ENCODE results near the gene CASP1. TPM values are rescaled to one million over a fixed set of nuclear protein-coding genes. Genes with fewer than 3 reads are reported as not detected.

The CASP1 gene
- total RNA-seq, 1 experiment from 2014 or later = 2.1 TPM

GRCh38 chr11:105003151-105003550, 31.8 kb downstream of the CASP1 start:
- Histone ChIP-seq H3K27ac (ENCODE audit: low read length) (no peak overlapping the region), H3K27me3 (ENCODE audit: control insufficient read depth, insufficient read depth, low read length) (no peaks in the 10 kb centered on the region), H3K36me3 (ENCODE audit: control insufficient read depth, insufficient read depth, low read length) (no peaks in the 10 kb centered on the region), H3K9me3 (ENCODE audit: control insufficient read depth, insufficient read depth, low read depth, low read length) (no peaks in the 10 kb centered on the region), H3K4me3 (ENCODE audit: low read depth in 2 of 2, low read length in 2 of 2) (no peak overlapping the region), H3K4me1 (ENCODE audit: control insufficient read depth, insufficient read depth, low read length) (no peaks in the 10 kb centered on the region)
- DNase-seq (ENCODE audit: low read depth, low spot score) (no peak), ATAC-seq (no peak)
- ChIA-PET CTCF (no interaction called here), POLR2A (no interaction called here)
- TF ChIP-seq POLR2AphosphoS5 (IDR thresholded peaks at IDR 0.05; ENCODE audit: low read depth, low read length) (no peak), SIN3A (IDR thresholded peaks at IDR 0.05; ENCODE audit: borderline replicate concordance, insufficient read depth, low read depth, low read length) (no peak), CTCF (IDR thresholded peaks at IDR 0.05) (no peak), TCF7L2 (IDR thresholded peaks at IDR 0.05; ENCODE audit: low read depth, low read length) (no peak), REST (IDR thresholded peaks at IDR 0.05; ENCODE audit: insufficient read depth in 1 of 2, low read depth in 2 of 2, low read length in 1 of 2) (no peak)
- intact Hi-C loops (cut with micrococcal nuclease; ENCODE audit: unreplicated experiment) (no loop called here), in situ Hi-C loops (cut with HindIII; ENCODE audit: low pct_unique_long_range_greater_than_20kb, low sequenced_read_pairs) (no loop called here)
- no TSS peak for BruUV-seq (replicated peaks)

- ATAC-seq = no peak
- peak; percentile 8 for DNase-seq (ENCODE audit: low read depth, low spot score)
- TF ChIP-seq REST (IDR thresholded peaks at IDR 0.05; ENCODE audit: insufficient read depth in 1 of 2, low read depth in 2 of 2, low read length in 1 of 2) (no peak), CTCF (IDR thresholded peaks at IDR 0.05) (peak; percentile 83), POLR2AphosphoS5 (IDR thresholded peaks at IDR 0.05; ENCODE audit: low read depth, low read length) (no peak)
These were observed 34.1 kb downstream of the CASP1 start for GRCh38 chr11:105000797-105001196.

More at GRCh38 chr11:105000797-105001196, 34.1 kb downstream of the CASP1 start:
- no TSS peak for BruUV-seq (replicated peaks)
- CTCF ChIA-PET = interaction anchor here (0.6 kb wide), 1 partner anchor 361 kb away, joined by 3 read pairs; no protein-coding TSS in a partner anchor
- no peaks in the 10 kb centered on the region; the same call in 1 of the 2 replicates for H3K27me3 ChIP-seq (ENCODE audit: control insufficient read depth, insufficient read depth, low read length)
- H3K36me3 ChIP-seq (ENCODE audit: control insufficient read depth, insufficient read depth, low read length) = no peaks in the 10 kb centered on the region
- no peaks in the 10 kb centered on the region for H3K4me1 ChIP-seq (ENCODE audit: control insufficient read depth, insufficient read depth, low read length)
- H3K4me3 ChIP-seq (ENCODE audit: low read depth in 2 of 2, low read length in 2 of 2) = no peak overlapping the region
- in situ Hi-C loops (cut with HindIII; ENCODE audit: low pct_unique_long_range_greater_than_20kb, low sequenced_read_pairs) (no loop called here), intact Hi-C loops (cut with micrococcal nuclease; ENCODE audit: unreplicated experiment) (no loop called here)
- H3K9me3 ChIP-seq (ENCODE audit: control insufficient read depth, insufficient read depth, low read depth, low read length) = no peaks in the 10 kb centered on the region
- no peak overlapping the region for H3K27ac ChIP-seq (ENCODE audit: low read length)
- POLR2A ChIA-PET = interaction anchor here (0.7 kb wide), 1 partner anchor 17 kb away, joined by 3 read pairs; no protein-coding TSS in a partner anchor
